ENCODE results near the gene CNGA2. TPM values are rescaled to one million over a fixed set of nuclear protein-coding genes. Genes with fewer than 3 reads are reported as not detected.

Gene CNGA2
- total and polyA plus RNA-seq, 4 donors = not detected

GRCh38 chrX:151711787-151712186 lies 22.8 kb upstream of the CNGA2 start:
- H3K9me3 ChIP-seq (ENCODE audit: control insufficient read depth in 4 of 4, low read length in 3 of 4) = no peaks in the 10 kb centered on the region
- no peak for TF ChIP-seq NR2F2 (IDR thresholded peaks at IDR 0.05)
- no peak for TF ChIP-seq ATF3 (IDR thresholded peaks at IDR 0.05)
- no peak for TF ChIP-seq RXRA (IDR thresholded peaks at IDR 0.05)
- no peak for TF ChIP-seq ZBTB33 (IDR thresholded peaks at IDR 0.05)
- no peak for TF ChIP-seq MAX (IDR thresholded peaks at IDR 0.05)
- TF ChIP-seq HNF4A (conservative IDR thresholded peaks at IDR 0.05) = no peak
- TF ChIP-seq HNF4G (IDR thresholded peaks at IDR 0.05) = no peak
- no peak for TF ChIP-seq REST (IDR thresholded peaks at IDR 0.05)
- TF ChIP-seq TAF1 (conservative IDR thresholded peaks at IDR 0.05) = no peak
- no peak for TF ChIP-seq CTCF (IDR thresholded peaks at IDR 0.05; ENCODE audit: low read depth, low read length, missing input control)
- no peak for TF ChIP-seq RAD21 (IDR thresholded peaks at IDR 0.05)
- TF ChIP-seq GABPA (IDR thresholded peaks at IDR 0.05 in 1 of 2, conservative IDR thresholded peaks at IDR 0.05 in 1 of 2) = no peak
- no peak for TF ChIP-seq FOXA1 (IDR thresholded peaks at IDR 0.05)
- DNase-seq (ENCODE audit: low spot score) = no peak
- no peak overlapping the region for H3K27ac ChIP-seq (ENCODE audit: low read depth in 1 of 2, low read length in 2 of 2)
- H3K9ac ChIP-seq (ENCODE audit: low read depth in 1 of 2, low read length in 2 of 2) = no peak overlapping the region
- no peaks in the 10 kb centered on the region for H3K36me3 ChIP-seq (ENCODE audit: control insufficient read depth in 4 of 4, insufficient read depth in 3 of 4, low read depth in 1 of 4, low read length in 3 of 4)
- no peaks in the 10 kb centered on the region for H3K27me3 ChIP-seq (ENCODE audit: control insufficient read depth in 4 of 4, insufficient read depth in 4 of 4, low read length in 3 of 4)
- no peaks in the 10 kb centered on the region for H3K4me1 ChIP-seq (ENCODE audit: control insufficient read depth in 4 of 4, insufficient read depth in 4 of 4, low read length in 3 of 4)
- no peak overlapping the region for H3K4me3 ChIP-seq (ENCODE audit: low read depth in 1 of 3, low read length in 3 of 3)
- WGBS = 26% methylated on average over 2 of the region's 2 CpGs

- H3K4me1 ChIP-seq (ENCODE audit: control insufficient read depth in 4 of 4, insufficient read depth in 4 of 4, low read length in 3 of 4) = no peaks in the 10 kb centered on the region
- no peaks in the 10 kb centered on the region for H3K27me3 ChIP-seq (ENCODE audit: control insufficient read depth in 4 of 4, insufficient read depth in 4 of 4, low read length in 3 of 4)
- no peak overlapping the region for H3K4me3 ChIP-seq (ENCODE audit: low read depth in 1 of 3, low read length in 3 of 3)
- no peak for TF ChIP-seq CTCF (IDR thresholded peaks at IDR 0.05; ENCODE audit: low read depth, low read length, missing input control)
- no peak for TF ChIP-seq GABPA (IDR thresholded peaks at IDR 0.05 in 1 of 2, conservative IDR thresholded peaks at IDR 0.05 in 1 of 2)
- TF ChIP-seq ATF3 (IDR thresholded peaks at IDR 0.05) = no peak
- no peak for TF ChIP-seq EGR1 (IDR thresholded peaks at IDR 0.05; ENCODE audit: low read depth in 2 of 2)
- no peak for TF ChIP-seq NR2F2 (IDR thresholded peaks at IDR 0.05)
- no peak for TF ChIP-seq JUND (IDR thresholded peaks at IDR 0.05)
- TF ChIP-seq YY1 (IDR thresholded peaks at IDR 0.05) = no peak
- no peak for TF ChIP-seq ZBTB33 (IDR thresholded peaks at IDR 0.05)
- no peak for TF ChIP-seq RAD21 (IDR thresholded peaks at IDR 0.05)
- 58% methylated on average over 3 of the region's 3 CpGs for whole genome bisulfite sequencing
- no peaks in the 10 kb centered on the region for H3K9me3 ChIP-seq (ENCODE audit: control insufficient read depth in 4 of 4, low read length in 3 of 4)
- no peak for DNase-seq (ENCODE audit: low spot score)
- H3K27ac ChIP-seq (ENCODE audit: low read depth in 1 of 2, low read length in 2 of 2) = no peak overlapping the region
- no peaks in the 10 kb centered on the region for H3K36me3 ChIP-seq (ENCODE audit: control insufficient read depth in 4 of 4, insufficient read depth in 3 of 4, low read depth in 1 of 4, low read length in 3 of 4)
- H3K9ac ChIP-seq (ENCODE audit: low read depth in 1 of 2, low read length in 2 of 2) = no peak overlapping the region
Observed at GRCh38 chrX:151712253-151712652, 22.3 kb upstream of the CNGA2 start.
